ENCODE results near the gene TMEM140. TPM values are rescaled to one million over a fixed set of nuclear protein-coding genes. Genes with fewer than 3 reads are reported as not detected.

The TMEM140 gene
- total RNA-seq, 4 donors from 2014 or later: 12.8 to 33.1 (median 14.3) TPM

DNA sequence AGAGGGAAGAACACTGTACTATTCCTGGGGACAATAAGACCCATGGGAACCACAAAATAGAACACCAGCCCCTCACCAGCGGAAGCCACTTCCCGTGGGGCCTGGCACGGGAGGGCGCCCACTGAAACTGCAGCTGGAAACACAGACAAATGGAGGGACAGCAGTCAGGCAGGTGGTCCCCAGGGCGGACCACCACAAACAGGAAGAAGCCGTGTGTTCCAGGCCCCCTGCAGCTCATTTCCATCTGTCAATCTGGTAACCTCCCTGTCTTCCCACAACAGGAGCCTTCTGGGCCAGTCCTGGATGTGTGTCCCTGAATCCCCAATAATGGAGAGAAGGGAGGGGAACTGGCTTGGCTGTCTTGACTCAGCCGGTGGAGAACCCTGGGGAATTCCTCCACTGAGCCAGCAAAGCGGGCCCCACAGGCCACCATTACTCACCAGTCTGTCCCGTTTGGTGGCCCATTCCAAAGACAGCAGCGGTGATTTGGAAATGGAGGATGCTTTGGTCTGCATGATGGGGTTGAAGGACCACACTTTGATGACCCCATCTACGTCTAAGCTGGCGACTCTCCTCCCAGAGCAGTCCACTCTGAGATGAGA is 46.7 kb downstream of the TMEM140 start:
- Histone ChIP-seq H3K27ac (no peak overlapping the region), H3K4me1 (no peaks in the 10 kb centered on the region), H3K27me3 (no peaks in the 10 kb centered on the region), H3K4me3 (replicated peaks in 1 of 3) (no peak overlapping the region), H3K9me3 (no peaks in the 10 kb centered on the region), H3K36me3 (peaks cover 23 to 32% of the 10 kb centered on the region in 2 donors)
- WGBS, 2 donors: 84 to 89% methylated on average over 11 to 12 of the region's 12 CpGs
- intact Hi-C loops (cut with DNase I): no loop called here
- no peak for DNase-seq
- TF ChIP-seq POLR2A (IDR thresholded peaks at IDR 0.05): no peak
- TF ChIP-seq, protein P1, sequence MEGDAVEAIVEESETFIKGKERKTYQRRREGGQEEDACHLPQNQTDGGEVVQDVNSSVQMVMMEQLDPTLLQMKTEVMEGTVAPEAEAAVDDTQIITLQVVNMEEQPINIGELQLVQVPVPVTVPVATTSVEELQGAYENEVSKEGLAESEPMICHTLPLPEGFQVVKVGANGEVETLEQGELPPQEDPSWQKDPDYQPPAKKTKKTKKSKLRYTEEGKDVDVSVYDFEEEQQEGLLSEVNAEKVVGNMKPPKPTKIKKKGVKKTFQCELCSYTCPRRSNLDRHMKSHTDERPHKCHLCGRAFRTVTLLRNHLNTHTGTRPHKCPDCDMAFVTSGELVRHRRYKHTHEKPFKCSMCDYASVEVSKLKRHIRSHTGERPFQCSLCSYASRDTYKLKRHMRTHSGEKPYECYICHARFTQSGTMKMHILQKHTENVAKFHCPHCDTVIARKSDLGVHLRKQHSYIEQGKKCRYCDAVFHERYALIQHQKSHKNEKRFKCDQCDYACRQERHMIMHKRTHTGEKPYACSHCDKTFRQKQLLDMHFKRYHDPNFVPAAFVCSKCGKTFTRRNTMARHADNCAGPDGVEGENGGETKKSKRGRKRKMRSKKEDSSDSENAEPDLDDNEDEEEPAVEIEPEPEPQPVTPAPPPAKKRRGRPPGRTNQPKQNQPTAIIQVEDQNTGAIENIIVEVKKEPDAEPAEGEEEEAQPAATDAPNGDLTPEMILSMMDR (IDR thresholded peaks at IDR 0.05): no peak

DNA sequence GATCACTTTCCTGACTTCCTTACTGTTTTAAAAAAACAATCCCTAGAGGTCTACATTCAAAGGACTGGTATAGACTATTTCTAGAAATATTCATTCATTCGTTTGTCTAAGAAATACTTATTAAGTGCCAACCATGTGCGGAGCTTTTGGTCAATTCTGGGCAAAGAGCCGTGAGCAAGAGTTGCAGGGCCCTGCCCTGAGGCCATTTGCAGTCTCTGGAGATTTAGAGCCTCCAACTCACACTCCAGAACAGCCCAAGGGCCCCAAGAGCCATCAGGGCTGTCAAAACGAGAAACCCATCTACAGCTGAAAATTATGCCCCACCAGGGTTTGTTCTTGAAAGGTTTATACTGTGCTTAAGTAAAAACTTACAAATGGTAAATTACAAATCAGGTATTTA is 47.3 kb downstream of the TMEM140 start:
- no peaks in the 10 kb centered on the region for H3K27me3 ChIP-seq
- WGBS, 2 donors: 83 to 89% methylated on average over 4 of the region's 4 CpGs
- H3K4me3 ChIP-seq (replicated peaks in 1 of 3): no peak overlapping the region
- no peak overlapping the region for H3K27ac ChIP-seq
- H3K36me3 ChIP-seq: peaks cover 23 to 33% of the 10 kb centered on the region in 2 donors
- intact Hi-C loops (cut with DNase I): no loop called here
- no peaks in the 10 kb centered on the region for H3K4me1 ChIP-seq
- no peak for TF ChIP-seq POLR2A (IDR thresholded peaks at IDR 0.05)
- TF ChIP-seq, protein P1 (IDR thresholded peaks at IDR 0.05): no peak
- no peak for DNase-seq
- no peaks in the 10 kb centered on the region for H3K9me3 ChIP-seq

DNA sequence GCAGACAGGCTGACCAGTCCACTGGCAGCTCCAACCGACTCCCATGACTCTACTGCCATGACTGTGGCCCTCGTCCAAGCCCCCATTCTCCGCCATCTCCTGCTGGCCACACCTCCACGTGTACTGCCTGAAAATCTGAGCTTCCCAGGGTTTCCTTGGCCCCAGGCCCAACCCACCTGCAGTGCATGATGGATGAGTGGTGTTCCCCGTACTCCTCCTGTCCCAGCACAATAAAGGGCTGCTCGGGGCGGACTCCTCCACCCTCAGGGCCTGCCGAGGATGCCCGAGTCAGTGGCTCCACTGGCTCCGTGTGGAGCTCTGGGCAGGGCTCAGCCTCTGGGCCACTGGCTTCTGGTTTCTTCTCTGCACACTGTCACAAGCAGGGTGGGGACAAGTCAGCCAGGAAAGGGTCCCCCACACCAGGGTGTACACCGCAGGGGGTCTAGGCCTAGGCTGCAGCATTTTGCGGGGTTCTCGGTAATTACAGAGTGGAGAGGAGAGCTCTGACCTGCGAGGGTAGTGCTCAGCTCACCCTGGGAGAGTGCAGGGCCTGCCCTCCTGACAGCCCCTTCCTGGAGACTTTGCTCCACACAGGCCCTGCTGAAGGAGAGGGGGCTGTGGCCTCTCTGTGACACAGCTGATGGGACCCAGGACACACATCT is 48.2 kb downstream of the TMEM140 start:
- 94 to 96% methylated on average over 11 to 14 of the region's 14 CpGs for WGBS, 2 donors
- TF ChIP-seq, protein P1 (IDR thresholded peaks at IDR 0.05): no peak
- no peak for TF ChIP-seq POLR2A (IDR thresholded peaks at IDR 0.05)
- no peak for DNase-seq
- Histone ChIP-seq H3K4me3 (replicated peaks in 1 of 3) (no peak overlapping the region), H3K4me1 (no peaks in the 10 kb centered on the region), H3K9me3 (no peaks in the 10 kb centered on the region), H3K36me3 (peaks cover 23 to 39% of the 10 kb centered on the region in 2 donors), H3K27ac (no peak overlapping the region), H3K27me3 (no peaks in the 10 kb centered on the region)
- intact Hi-C loops (cut with DNase I): no loop called here

DNA sequence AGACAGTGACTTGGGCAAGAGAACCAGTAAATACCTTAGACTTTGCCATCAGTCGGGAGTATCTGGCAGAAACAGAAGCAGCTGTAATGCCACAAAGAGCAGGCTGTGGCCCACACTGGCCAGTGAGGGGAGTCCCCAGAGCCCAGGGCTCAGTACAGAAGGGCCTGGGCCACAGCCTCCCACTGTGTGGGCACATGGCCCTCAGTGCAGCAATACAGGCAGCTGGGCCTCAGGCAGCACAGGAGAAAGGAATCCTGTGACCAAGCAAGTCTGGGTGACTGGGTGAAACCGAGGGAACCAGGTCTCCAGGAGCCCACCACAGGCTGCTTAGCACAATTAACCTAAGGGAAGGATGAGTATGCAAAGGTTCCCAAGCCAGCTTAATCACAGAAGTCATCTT is 49.5 kb downstream of the TMEM140 start:
- 74 to 84% methylated on average over 2 of the region's 2 CpGs for WGBS, 2 donors
- no peak overlapping the region for H3K27ac ChIP-seq
- no peak overlapping the region for H3K4me3 ChIP-seq (replicated peaks in 1 of 3)
- H3K9me3 ChIP-seq: no peaks in the 10 kb centered on the region
- intact Hi-C loops (cut with DNase I): no loop called here
- DNase-seq: no peak
- TF ChIP-seq POLR2A (IDR thresholded peaks at IDR 0.05): no peak
- TF ChIP-seq, protein P1 (IDR thresholded peaks at IDR 0.05): no peak
- peaks cover 23 to 39% of the 10 kb centered on the region in 2 donors for H3K36me3 ChIP-seq
- no peaks in the 10 kb centered on the region for H3K27me3 ChIP-seq
- H3K4me1 ChIP-seq: no peaks in the 10 kb centered on the region

DNA sequence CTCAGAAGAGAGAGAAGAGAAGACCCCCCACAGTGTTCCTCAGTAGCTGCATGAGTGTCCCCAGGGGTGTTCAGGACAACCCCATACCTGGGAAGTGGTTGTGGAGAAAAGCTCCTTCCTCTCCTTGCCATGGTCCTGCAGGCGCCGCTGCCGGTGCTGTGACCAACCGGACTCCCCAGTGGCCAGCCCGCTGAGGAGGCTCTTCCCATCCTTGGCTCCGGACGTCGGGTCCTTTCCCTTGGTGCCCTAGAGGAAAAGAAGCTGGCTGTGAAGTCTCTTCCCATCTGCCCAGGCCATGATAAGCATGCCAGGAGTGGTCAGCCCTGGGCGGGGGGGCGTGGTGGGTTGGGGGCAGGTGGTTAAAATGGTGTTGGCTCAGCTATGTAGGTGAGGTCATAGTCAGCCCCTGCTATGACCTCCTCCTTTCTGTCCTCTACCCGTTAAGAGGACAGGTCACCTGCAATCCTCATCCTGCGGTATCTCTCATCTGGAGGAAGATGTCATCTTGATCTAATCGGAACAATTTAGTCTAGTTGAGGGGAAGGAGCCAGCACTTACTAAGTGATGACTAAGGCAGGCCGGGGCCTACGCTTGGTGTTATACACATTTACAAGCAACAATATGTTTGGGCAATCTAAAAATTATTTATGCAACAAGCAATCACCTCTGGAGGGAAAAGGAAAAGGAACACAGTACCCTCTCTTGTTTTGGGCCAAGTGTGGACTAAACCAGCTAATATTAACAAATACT is 50.2 kb downstream of the TMEM140 start:
- Histone ChIP-seq H3K27ac (no peak overlapping the region), H3K4me1 (no peaks in the 10 kb centered on the region), H3K9me3 (no peaks in the 10 kb centered on the region), H3K27me3 (no peaks in the 10 kb centered on the region), H3K4me3 (replicated peaks in 1 of 3) (no peak overlapping the region), H3K36me3 (peaks cover 19 to 38% of the 10 kb centered on the region in 2 donors)
- intact Hi-C loops (cut with DNase I): no loop called here
- no peak for DNase-seq
- WGBS, 2 donors: 95 to 96% methylated on average over 15 of the region's 15 CpGs
- no peak for TF ChIP-seq POLR2A (IDR thresholded peaks at IDR 0.05)
- TF ChIP-seq, protein P1 (IDR thresholded peaks at IDR 0.05): no peak
